HepG2 (cell line): ENCODE results near the gene ZNF764. TPM values are rescaled to one million over a fixed set of nuclear protein-coding genes. Genes with fewer than 3 reads are reported as not detected.

Experiments
- AGO2 ChIP-seq: fragments of 200-400 bp; formaldehyde crosslinking; optimal IDR thresholded peaks from 2 replicates; pipeline ENCODE3; 2017; ENCODE audit warnings: mild to moderate bottlenecking, low read depth, low read length, moderate library complexity
- ARID4A ChIP-seq: sonication (generic); formaldehyde crosslinking; IDR thresholded peaks from 2 replicates; pipeline ENCODE4 v1.5.0; 2020; ENCODE audit warnings: mild to moderate bottlenecking, missing genetic modification reagents, borderline replicate concordance
- ATF1 ChIP-seq: IDR thresholded peaks from 2 replicates; pipeline ENCODE4 v1.6.1; 2016; ENCODE audit warnings: mild to moderate bottlenecking, control low read depth
- CTCF ChIP-seq: sonication (generic); formaldehyde crosslinking; IDR thresholded peaks from 2 replicates; pipeline ENCODE4 v1.5.0; 2020; ENCODE audit warnings: mild to moderate bottlenecking, missing genetic modification reagents, moderate library complexity
- NFATC3 ChIP-seq: sonication (generic); formaldehyde crosslinking; IDR thresholded peaks from 2 replicates; pipeline ENCODE4 v1.5.1; 2020; ENCODE audit warnings: mild to moderate bottlenecking, missing genetic modification reagents
- NFRKB ChIP-seq: fragments of 450-650 bp; IDR thresholded peaks from 2 replicates; pipeline ENCODE4 v1.6.1; 2017
- PAF1 ChIP-seq: IDR thresholded peaks from 2 replicates; pipeline ENCODE4 v1.6.1; 2016; ENCODE audit warnings: missing genetic modification reagents, missing compliant biosample characterization
- POGZ ChIP-seq: sonication (generic); formaldehyde crosslinking; IDR thresholded peaks from 2 replicates; pipeline ENCODE4 v1.4.0; 2020; ENCODE audit warnings: mild to moderate bottlenecking, missing genetic modification reagents
- PRMT3 ChIP-seq: sonication (generic); formaldehyde crosslinking; IDR thresholded peaks from 2 replicates; pipeline ENCODE4 v1.8.1; 2022; ENCODE audit warnings: low read depth, mild to moderate bottlenecking, moderate library complexity, missing genetic modification reagents, borderline replicate concordance
- RBAK ChIP-seq: sonication (generic); formaldehyde crosslinking; IDR thresholded peaks from 2 replicates; pipeline ENCODE4 v1.5.1; 2020; ENCODE audit warnings: mild to moderate bottlenecking, missing genetic modification reagents
- REPIN1 ChIP-seq: sonication (generic); formaldehyde crosslinking; IDR thresholded peaks from 2 replicates; pipeline ENCODE4 v1.8.0; 2022; ENCODE audit warnings: missing genetic modification reagents, low read depth, mild to moderate bottlenecking, borderline replicate concordance
- TAF15 ChIP-seq: fragments of 200-400 bp; formaldehyde crosslinking; IDR thresholded peaks from one replicate; pipeline ENCODE4 v1.6.1; 2018; ENCODE audit warnings: mild to moderate bottlenecking, low read depth, low read length; ENCODE audit not compliant: poor library complexity, severe bottlenecking
- YEATS4 ChIP-seq: sonication (generic); formaldehyde crosslinking; IDR thresholded peaks from 2 replicates; pipeline ENCODE4 v1.4.0; 2020; ENCODE audit warnings: missing genetic modification reagents, borderline replicate concordance
- YY1 ChIP-seq: IDR thresholded peaks from 2 replicates; pipeline ENCODE4 v1.6.1; 2011; ENCODE audit warnings: low read length, low read depth, moderate library complexity, mild to moderate bottlenecking; ENCODE audit not compliant: insufficient read depth, insufficient replicate concordance
- ZHX1 ChIP-seq: sonication (generic); formaldehyde crosslinking; IDR thresholded peaks from 2 replicates; pipeline ENCODE4 v1.8.1; 2022; ENCODE audit warnings: low read depth, mild to moderate bottlenecking, missing genetic modification reagents
- ZNF124 ChIP-seq: sonication (generic); formaldehyde crosslinking; IDR thresholded peaks from 2 replicates; pipeline ENCODE4 v1.4.0; 2020; ENCODE audit warnings: missing genetic modification reagents
- ZNF230 ChIP-seq: sonication (generic); formaldehyde crosslinking; IDR thresholded peaks from 2 replicates; pipeline ENCODE4 v1.4.0; 2020; ENCODE audit warnings: mild to moderate bottlenecking, missing genetic modification reagents
- ZNF3 ChIP-seq: IDR thresholded peaks from 2 replicates; pipeline ENCODE4 v1.7.0; 2017; ENCODE audit warnings: inconsistent platforms
- ZNF335 ChIP-seq: sonication (generic); formaldehyde crosslinking; IDR thresholded peaks from 2 replicates; pipeline ENCODE4 v1.4.0; 2020; ENCODE audit warnings: missing genetic modification reagents
- ZNF562 ChIP-seq: sonication (generic); formaldehyde crosslinking; IDR thresholded peaks from 2 replicates; pipeline ENCODE4 v1.8.0; 2022; ENCODE audit warnings: missing genetic modification reagents, borderline replicate concordance
- ZNF572 ChIP-seq: sonication (generic); formaldehyde crosslinking; IDR thresholded peaks from 2 replicates; pipeline ENCODE4 v1.5.1; 2020; ENCODE audit warnings: mild to moderate bottlenecking, missing genetic modification reagents
- ZNF703 ChIP-seq: sonication (generic); formaldehyde crosslinking; IDR thresholded peaks from 2 replicates; pipeline ENCODE4 v1.5.1; 2020; ENCODE audit warnings: missing genetic modification reagents, mild to moderate bottlenecking, moderate library complexity, borderline replicate concordance
- ZNF724P ChIP-seq: sonication (generic); formaldehyde crosslinking; IDR thresholded peaks from 2 replicates; pipeline ENCODE4 v1.8.0; 2022; ENCODE audit warnings: missing genetic modification reagents, borderline replicate concordance
- polyA plus RNA-seq, 8 experiments: library from polyadenylated mRNA; depleted of rRNA in 3 of 8; stranded (reverse) in 7 of 8; unstranded in 1 of 8; fragments of >200 nt; fragmentation: Illumina TruSeq in 4 of 8; extraction: Trizol in 4 of 8; gene quantifications; 2 replicates each; pipeline versions ENCODE4 v1.2.1 to v1.2.3, GENCODE V29; 2011 to 2016; ENCODE audit warnings: low read depth in 4 of 8, missing spikeins in 1 of 8, mixed read lengths in 1 of 8; ENCODE audit not compliant: insufficient read depth in 1 of 8
- total RNA-seq, 5 experiments: library from RNA; depleted of rRNA; stranded (reverse); fragments of >200 nt; fragmentation: Illumina TruSeq; extraction: Trizol; gene quantifications; 2 replicates each; pipeline ENCODE4 v1.2.3, GENCODE V29; 2016; ENCODE audit warnings: low read depth in 1 of 5

The ZNF764 gene
- total and polyA plus RNA-seq, 2 of the 13 experiments (the other 11 are each of a cell fraction or from before 2014, with no cell fraction given) = 4.1 to 9.1 TPM

GRCh38 chr16:30604316-30604947, 46.3 kb upstream of the ZNF764 start (continued):
- no peak for TF ChIP-seq ZNF724P (CRISPR knock-in tag)
- TF ChIP-seq NFATC3 = no peak
- no peak for TF ChIP-seq REPIN1 (CRISPR knock-in tag)
- TF ChIP-seq PAF1 = no peak
- no peak for TF ChIP-seq ZNF3 (CRISPR knock-in tag)
- no peak for TF ChIP-seq TAF15
- peak; percentile 46; the same call in 1 of the 2 replicates for TF ChIP-seq ZHX1 (CRISPR knock-in tag)
- no peak for TF ChIP-seq ARID4A (CRISPR knock-in tag)
- TF ChIP-seq ZNF572 (CRISPR knock-in tag) = no peak
- TF ChIP-seq ZNF230 (CRISPR knock-in tag) = no peak
- no peak for TF ChIP-seq NFRKB
- TF ChIP-seq RBAK = no peak
- TF ChIP-seq ZNF335 (CRISPR knock-in tag) = no peak
- no peak for TF ChIP-seq YY1
- no peak for TF ChIP-seq YEATS4 (CRISPR knock-in tag)
- peak; percentile 90 for TF ChIP-seq AGO2
- no peak for TF ChIP-seq ZNF124 (CRISPR knock-in tag)
- no peak for TF ChIP-seq ZNF703 (CRISPR knock-in tag)
- no peak for TF ChIP-seq ZNF562
- peak; percentile 40 for TF ChIP-seq CTCF (CRISPR knock-in tag)
- no peak for TF ChIP-seq ATF1 (CRISPR knock-in tag)
- TF ChIP-seq PRMT3 (CRISPR knock-in tag) = no peak
- 0 out of 2 replicates have a peak, but pooled peaks have one; percentile 26 for TF ChIP-seq POGZ (CRISPR knock-in tag)
